GM19099 (cell line): ENCODE measurements around the gene NRSN2.
A peak's percentile ranks its signal among the peaks of the same experiment; 100 is the strongest.

Source experiments
- POLR2A ChIP-seq: IDR thresholded peaks from 3 replicates; pipeline ENCODE4 v1.6.1; 2011; ENCODE audit warnings: low read depth; ENCODE audit not compliant: insufficient read length; ENCODE audit errors: extremely low read depth

The NRSN2 gene

GRCh38 chr20:341682-342081 is 5.2 kb upstream of the NRSN2 start:
- no peak for TF ChIP-seq POLR2A

- no peak for TF ChIP-seq POLR2A
Observed at GRCh38 chr20:343107-343506, 3.8 kb upstream of the NRSN2 start.

- no peak for TF ChIP-seq POLR2A
Observed at GRCh38 chr20:346033-346639, 775 bp upstream of the NRSN2 start.

GRCh38 chr20:347317-347639 is 367 bp downstream of the NRSN2 start:
- no peak for TF ChIP-seq POLR2A

GRCh38 chr20:347640-348484 is 951 bp downstream of the NRSN2 start:
- TF ChIP-seq POLR2A, result peak; percentile 44

- no peak for TF ChIP-seq POLR2A
Observed at GRCh38 chr20:348972-349841, 2.3 kb downstream of the NRSN2 start.

- TF ChIP-seq POLR2A, result no peak
Observed at GRCh38 chr20:353166-353565, 6.3 kb downstream of the NRSN2 start.

- no peak for TF ChIP-seq POLR2A
Observed at GRCh38 chr20:354298-354977, 7.5 kb downstream of the NRSN2 start.

- no peak for TF ChIP-seq POLR2A
Observed at GRCh38 chr20:356745-357144, 9.8 kb downstream of the NRSN2 start.

GRCh38 chr20:358891-359555 is 12.1 kb downstream of the NRSN2 start:
- no peak for TF ChIP-seq POLR2A

GRCh38 chr20:361561-361960 is 14.7 kb downstream of the NRSN2 start:
- TF ChIP-seq POLR2A, result no peak

- no peak for TF ChIP-seq POLR2A
Observed at GRCh38 chr20:362271-363254, 15.7 kb downstream of the NRSN2 start.

GRCh38 chr20:363319-364078 is 16.6 kb downstream of the NRSN2 start:
- TF ChIP-seq POLR2A, result no peak
